Heart left ventricle (tissue), 13 donors: ENCODE data around the gene CYSRT1.

Experiments
- CTCF ChIP-seq, 12 donors: fragments of 200-600 bp; sonication (generic) in 4 of 12; IDR thresholded peaks; one replicate each; pipeline versions ENCODE4 v1.5.0 to v1.8.0; 2018 to 2022; ENCODE audit warnings: antibody characterized with exemption in 12 of 12, mild to moderate bottlenecking in 5 of 12
- POLR2A ChIP-seq, 2 donors: fragments of 450-650 bp; IDR thresholded peaks; one replicate each; pipeline ENCODE4 v1.6.1; 2017; ENCODE audit warnings: antibody characterized with exemption in 2 of 2, mild to moderate bottlenecking in 2 of 2, moderate library complexity in 2 of 2
- donor health status: ischemic (EF 13 %, LVEDD 7.1; RV severe dilation, severe dysfunction).
- donor health status: DM: no; HTN: yes; CAD: no.
- donor health status: DM: no; HTN: no; CAD: no.
- donor health status: ischemic (EF 25% LVEDD 6.9; RV normal size, moderate dysfunction).
- donor health status: ischemic (EF 25% LVEDD 5.7; RV mildly dilated, moderate dysfunction).
- donor health status: ischemic (EF 35%, LVEDD 5.7; RV mildly dilated, moderate dysfunction).
- donor health status: nonischemic (EF 11% LVEDD 7.7; RV severe dilation, severe dysfunction).
- donor health status: DM: yes; HTN: yes; CAD: no.
- donor health status: PGD.
- donor health status: ischemic (EF 29% LVEDD 5.4; RV normal size, mild dysfunction).
- donor health status: nonischemic (EF 23%, LVEDD 6.1; RV moderate dilation, normal function).

GRCh38 chr9:137262909-137263285 lies 37.9 kb downstream of the CYSRT1 start:
- no peak for TF ChIP-seq CTCF (IDR thresholded peaks at IDR 0.05)
- no peak for TF ChIP-seq POLR2A (IDR thresholded peaks at IDR 0.05)
